ENCODE measurements around the gene IL22.

IL22 gene

DNA sequence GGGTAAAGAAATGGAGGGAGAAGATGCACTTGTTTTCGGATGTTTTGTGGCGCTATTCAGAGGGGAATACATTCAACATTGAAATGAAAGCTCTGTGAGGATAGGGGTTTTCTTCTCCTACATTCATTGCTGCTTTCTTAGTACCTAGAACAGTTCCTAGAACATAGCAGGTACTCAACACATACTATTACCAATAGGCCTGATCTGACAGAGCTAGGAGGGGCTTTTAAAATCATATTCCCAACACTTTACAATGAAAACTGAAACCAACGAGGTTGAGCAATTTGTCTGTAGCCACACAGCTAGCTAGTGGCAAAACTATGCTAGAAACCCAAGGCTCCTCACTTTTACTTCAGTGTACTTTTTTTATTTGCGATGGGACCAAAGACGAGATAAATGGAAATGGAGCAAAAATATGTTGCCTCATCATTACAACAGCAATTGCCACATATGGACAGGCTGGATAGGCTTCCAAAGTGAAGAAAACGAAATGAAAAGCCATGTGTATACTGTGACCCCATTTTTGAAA, 23.1 kb upstream of the IL22 start:
- TF ChIP-seq ZNF623 (tag by site-specific recombination; IDR thresholded peaks at IDR 0.05) (no peak), ZNF626 (tag by site-specific recombination; IDR thresholded peaks at IDR 0.05) (no peak), ZNF23 (tag by site-specific recombination; IDR thresholded peaks at IDR 0.05; ENCODE audit: borderline replicate concordance) (no peak), ZNF510 (tag by site-specific recombination; IDR thresholded peaks at IDR 0.05; ENCODE audit: insufficient replicate concordance) (no peak), ZSCAN16 (tag by site-specific recombination; IDR thresholded peaks at IDR 0.05) (no peak), ZNF596 (tag by site-specific recombination; IDR thresholded peaks at IDR 0.05) (no peak), ZNF133 (tag by site-specific recombination; IDR thresholded peaks at IDR 0.05) (no peak), BCL11A (tag by site-specific recombination; IDR thresholded peaks at IDR 0.05; ENCODE audit: low read depth) (no peak)
- TF ChIP-seq, protein P1, sequence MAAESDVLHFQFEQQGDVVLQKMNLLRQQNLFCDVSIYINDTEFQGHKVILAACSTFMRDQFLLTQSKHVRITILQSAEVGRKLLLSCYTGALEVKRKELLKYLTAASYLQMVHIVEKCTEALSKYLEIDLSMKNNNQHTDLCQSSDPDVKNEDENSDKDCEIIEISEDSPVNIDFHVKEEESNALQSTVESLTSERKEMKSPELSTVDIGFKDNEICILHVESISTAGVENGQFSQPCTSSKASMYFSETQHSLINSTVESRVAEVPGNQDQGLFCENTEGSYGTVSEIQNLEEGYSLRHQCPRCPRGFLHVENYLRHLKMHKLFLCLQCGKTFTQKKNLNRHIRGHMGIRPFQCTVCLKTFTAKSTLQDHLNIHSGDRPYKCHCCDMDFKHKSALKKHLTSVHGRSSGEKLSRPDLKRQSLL (tag by site-specific recombination; IDR thresholded peaks at IDR 0.05) = no peak
- TF ChIP-seq, protein P2, sequence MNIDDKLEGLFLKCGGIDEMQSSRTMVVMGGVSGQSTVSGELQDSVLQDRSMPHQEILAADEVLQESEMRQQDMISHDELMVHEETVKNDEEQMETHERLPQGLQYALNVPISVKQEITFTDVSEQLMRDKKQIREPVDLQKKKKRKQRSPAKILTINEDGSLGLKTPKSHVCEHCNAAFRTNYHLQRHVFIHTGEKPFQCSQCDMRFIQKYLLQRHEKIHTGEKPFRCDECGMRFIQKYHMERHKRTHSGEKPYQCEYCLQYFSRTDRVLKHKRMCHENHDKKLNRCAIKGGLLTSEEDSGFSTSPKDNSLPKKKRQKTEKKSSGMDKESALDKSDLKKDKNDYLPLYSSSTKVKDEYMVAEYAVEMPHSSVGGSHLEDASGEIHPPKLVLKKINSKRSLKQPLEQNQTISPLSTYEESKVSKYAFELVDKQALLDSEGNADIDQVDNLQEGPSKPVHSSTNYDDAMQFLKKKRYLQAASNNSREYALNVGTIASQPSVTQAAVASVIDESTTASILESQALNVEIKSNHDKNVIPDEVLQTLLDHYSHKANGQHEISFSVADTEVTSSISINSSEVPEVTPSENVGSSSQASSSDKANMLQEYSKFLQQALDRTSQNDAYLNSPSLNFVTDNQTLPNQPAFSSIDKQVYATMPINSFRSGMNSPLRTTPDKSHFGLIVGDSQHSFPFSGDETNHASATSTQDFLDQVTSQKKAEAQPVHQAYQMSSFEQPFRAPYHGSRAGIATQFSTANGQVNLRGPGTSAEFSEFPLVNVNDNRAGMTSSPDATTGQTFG (tag by site-specific recombination; IDR thresholded peaks at IDR 0.05; ENCODE audit: borderline replicate concordance) = no peak
- Histone ChIP-seq H3K27ac (ENCODE audit: extremely low read depth, low read depth, low read length) (no peak overlapping the region), H3K4me3 (ENCODE audit: low read depth, low read length) (no peak overlapping the region), H3K4me1 (ENCODE audit: control insufficient read depth, insufficient read depth, low read length) (peaks cover 9% of the 10 kb centered on the region), H3K36me3 (ENCODE audit: control insufficient read depth in 2 of 2, insufficient read depth in 1 of 2, low read length in 2 of 2) (no peaks in the 10 kb centered on the region), H3K9me3 (ENCODE audit: control insufficient read depth, insufficient read depth, low read depth, low read length) (no peaks in the 10 kb centered on the region)
- POLR2A ChIA-PET = no interaction called here
- CTCF ChIA-PET = interaction anchor here (1.1 kb wide), 1 partner anchor 44 kb away, joined by 3 read pairs; no protein-coding TSS in a partner anchor

DNA sequence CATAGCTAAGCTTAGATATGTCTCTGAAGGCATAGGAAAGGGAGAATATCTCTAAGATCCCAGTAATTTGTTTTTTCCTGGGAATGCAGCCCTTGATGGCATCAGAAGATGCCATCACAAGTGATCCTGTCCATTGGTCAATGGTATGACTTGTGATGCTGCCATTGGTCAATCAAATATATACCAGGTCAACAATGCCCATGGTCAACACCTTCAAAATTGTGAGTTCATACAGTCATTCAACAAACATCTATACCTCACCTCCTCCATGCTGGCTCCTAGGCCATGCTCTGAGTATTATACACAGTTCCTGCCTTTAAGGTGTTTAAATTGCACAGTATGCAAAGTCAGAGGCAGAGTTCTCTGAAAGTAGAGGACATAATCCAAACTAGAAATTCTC, 19.3 kb upstream of the IL22 start:
- ChIA-PET CTCF (no interaction called here), POLR2A (no interaction called here)
- no peak overlapping the region for H3K4me3 ChIP-seq (ENCODE audit: low read depth, low read length)
- H3K27ac ChIP-seq (ENCODE audit: extremely low read depth, low read depth, low read length) = no peak overlapping the region
- H3K9me3 ChIP-seq (ENCODE audit: control insufficient read depth, insufficient read depth, low read depth, low read length) = no peaks in the 10 kb centered on the region
- 0 out of 2 replicates have a peak, but pooled peaks cover under 1% of the 10 kb centered on the region for H3K4me1 ChIP-seq (ENCODE audit: control insufficient read depth, insufficient read depth, low read length)
- H3K36me3 ChIP-seq (ENCODE audit: control insufficient read depth in 2 of 2, insufficient read depth in 1 of 2, low read length in 2 of 2) = no peaks in the 10 kb centered on the region
- TF ChIP-seq KLF8 (tag by site-specific recombination; IDR thresholded peaks at IDR 0.05) = no peak
- no peak for TF ChIP-seq ZIC2 (tag by site-specific recombination; IDR thresholded peaks at IDR 0.05)
- TF ChIP-seq, protein P3, sequence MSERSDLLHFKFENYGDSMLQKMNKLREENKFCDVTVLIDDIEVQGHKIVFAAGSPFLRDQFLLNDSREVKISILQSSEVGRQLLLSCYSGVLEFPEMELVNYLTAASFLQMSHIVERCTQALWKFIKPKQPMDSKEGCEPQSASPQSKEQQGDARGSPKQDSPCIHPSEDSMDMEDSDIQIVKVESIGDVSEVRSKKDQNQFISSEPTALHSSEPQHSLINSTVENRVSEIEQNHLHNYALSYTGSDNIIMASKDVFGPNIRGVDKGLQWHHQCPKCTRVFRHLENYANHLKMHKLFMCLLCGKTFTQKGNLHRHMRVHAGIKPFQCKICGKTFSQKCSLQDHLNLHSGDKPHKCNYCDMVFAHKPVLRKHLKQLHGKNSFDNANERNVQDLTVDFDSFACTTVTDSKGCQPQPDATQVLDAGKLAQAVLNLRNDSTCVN (tag by site-specific recombination; optimal IDR thresholded peaks at IDR 0.05) = no peak
- no peak for TF ChIP-seq ZNF248 (tag by site-specific recombination; IDR thresholded peaks at IDR 0.05)
- no peak for TF ChIP-seq ZNF2 (tag by site-specific recombination; IDR thresholded peaks at IDR 0.05)
- TF ChIP-seq, protein P4, sequence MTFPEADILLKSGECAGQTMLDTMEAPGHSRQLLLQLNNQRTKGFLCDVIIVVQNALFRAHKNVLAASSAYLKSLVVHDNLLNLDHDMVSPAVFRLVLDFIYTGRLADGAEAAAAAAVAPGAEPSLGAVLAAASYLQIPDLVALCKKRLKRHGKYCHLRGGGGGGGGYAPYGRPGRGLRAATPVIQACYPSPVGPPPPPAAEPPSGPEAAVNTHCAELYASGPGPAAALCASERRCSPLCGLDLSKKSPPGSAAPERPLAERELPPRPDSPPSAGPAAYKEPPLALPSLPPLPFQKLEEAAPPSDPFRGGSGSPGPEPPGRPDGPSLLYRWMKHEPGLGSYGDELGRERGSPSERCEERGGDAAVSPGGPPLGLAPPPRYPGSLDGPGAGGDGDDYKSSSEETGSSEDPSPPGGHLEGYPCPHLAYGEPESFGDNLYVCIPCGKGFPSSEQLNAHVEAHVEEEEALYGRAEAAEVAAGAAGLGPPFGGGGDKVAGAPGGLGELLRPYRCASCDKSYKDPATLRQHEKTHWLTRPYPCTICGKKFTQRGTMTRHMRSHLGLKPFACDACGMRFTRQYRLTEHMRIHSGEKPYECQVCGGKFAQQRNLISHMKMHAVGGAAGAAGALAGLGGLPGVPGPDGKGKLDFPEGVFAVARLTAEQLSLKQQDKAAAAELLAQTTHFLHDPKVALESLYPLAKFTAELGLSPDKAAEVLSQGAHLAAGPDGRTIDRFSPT (tag by site-specific recombination; IDR thresholded peaks at IDR 0.05) = no peak
- TF ChIP-seq ZNF658 (tag by site-specific recombination; IDR thresholded peaks at IDR 0.05) = no peak
- TF ChIP-seq SP2 (tag by site-specific recombination; IDR thresholded peaks at IDR 0.05) = no peak
- no peak for TF ChIP-seq ZNF394 (tag by site-specific recombination; IDR thresholded peaks at IDR 0.05; ENCODE audit: borderline replicate concordance)
- no peak for TF ChIP-seq ZNF239 (tag by site-specific recombination; IDR thresholded peaks at IDR 0.05)
- no peak for TF ChIP-seq ZNF426 (tag by site-specific recombination; IDR thresholded peaks at IDR 0.05)
- no peak for TF ChIP-seq ZNF785 (tag by site-specific recombination; IDR thresholded peaks at IDR 0.05)
- no peak for TF ChIP-seq ZBTB48 (tag by site-specific recombination; IDR thresholded peaks at IDR 0.05)
- TF ChIP-seq ZXDB (tag by site-specific recombination; IDR thresholded peaks at IDR 0.05) = no peak
- no peak for TF ChIP-seq RBAK (tag by site-specific recombination; IDR thresholded peaks at IDR 0.05)
- no peak for TF ChIP-seq ZFP69B (tag by site-specific recombination; IDR thresholded peaks at IDR 0.05)
- no peak for TF ChIP-seq ZNF777 (tag by site-specific recombination; IDR thresholded peaks at IDR 0.05; ENCODE audit: borderline replicate concordance)
- TF ChIP-seq, protein P5, sequence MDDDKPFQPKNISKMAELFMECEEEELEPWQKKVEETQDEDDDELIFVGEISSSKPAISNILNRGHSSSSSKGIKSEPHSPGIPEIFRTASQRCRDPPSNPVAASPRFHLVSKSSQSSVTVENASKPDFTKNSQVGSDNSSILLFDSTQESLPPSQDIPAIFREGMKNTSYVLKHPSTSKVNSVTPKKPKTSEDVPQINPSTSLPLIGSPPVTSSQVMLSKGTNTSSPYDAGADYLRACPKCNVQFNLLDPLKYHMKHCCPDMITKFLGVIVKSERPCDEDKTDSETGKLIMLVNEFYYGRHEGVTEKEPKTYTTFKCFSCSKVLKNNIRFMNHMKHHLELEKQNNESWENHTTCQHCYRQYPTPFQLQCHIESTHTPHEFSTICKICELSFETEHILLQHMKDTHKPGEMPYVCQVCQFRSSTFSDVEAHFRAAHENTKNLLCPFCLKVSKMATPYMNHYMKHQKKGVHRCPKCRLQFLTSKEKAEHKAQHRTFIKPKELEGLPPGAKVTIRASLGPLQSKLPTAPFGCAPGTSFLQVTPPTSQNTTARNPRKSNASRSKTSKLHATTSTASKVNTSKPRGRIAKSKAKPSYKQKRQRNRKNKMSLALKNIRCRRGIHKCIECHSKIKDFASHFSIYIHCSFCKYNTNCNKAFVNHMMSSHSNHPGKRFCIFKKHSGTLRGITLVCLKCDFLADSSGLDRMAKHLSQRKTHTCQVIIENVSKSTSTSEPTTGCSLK (tag by site-specific recombination; IDR thresholded peaks at IDR 0.05) = no peak
